GM10266 (cell line): Measurements from ENCODE around the gene BMP10.
"Not testable (repeated sequence)": the region's sequence is repeated elsewhere in the genome, so short reads cannot be mapped to it uniquely, and the experiment has no call there.

Source experiments
- DNase-seq: peaks from one replicate; pipeline ENCODE4 v3.0.0; 2012; ENCODE audit errors: extremely low spot score
- TF ChIP-seq, protein P1 (sequence below): IDR thresholded peaks from 2 replicates; pipeline ENCODE4 v1.5.1; 2012; ENCODE audit warnings: mild to moderate bottlenecking, low read depth; ENCODE audit not compliant: control insufficient read depth, insufficient read depth; ENCODE audit errors: missing control alignments

The BMP10 gene

DNA sequence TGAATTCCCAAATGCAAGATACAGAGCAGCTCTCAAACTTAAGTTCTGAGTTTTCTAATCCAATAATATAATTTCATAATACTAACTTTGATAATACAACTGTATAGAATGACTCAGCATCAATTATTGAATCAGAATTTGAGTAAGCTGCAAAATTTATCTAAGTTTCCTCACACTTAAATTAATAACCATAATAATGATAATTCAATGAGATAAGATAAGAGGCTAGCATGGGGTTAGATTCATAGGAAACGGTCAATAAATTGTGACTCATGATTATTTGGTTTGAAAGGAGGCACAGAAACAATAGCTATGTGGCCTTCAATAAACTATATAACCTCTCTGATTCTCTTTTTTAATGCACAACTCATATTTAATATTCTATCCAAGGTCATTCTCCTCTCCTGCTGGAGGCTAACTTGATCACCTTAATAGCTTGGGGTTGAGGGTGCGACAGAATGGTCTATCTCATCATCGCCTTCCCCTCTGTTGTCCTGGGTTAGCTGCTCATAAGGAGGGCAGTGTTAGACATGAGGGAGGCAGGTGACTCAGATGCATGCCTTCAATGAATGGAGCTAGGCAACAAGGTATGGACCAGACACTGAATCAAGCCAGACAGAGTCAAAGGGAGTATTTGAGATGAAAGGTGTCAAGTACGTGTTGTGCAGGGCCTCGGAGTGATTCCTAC, 36.2 kb upstream of the BMP10 start:
- DNase-seq: no peak
- TF ChIP-seq, protein P1, sequence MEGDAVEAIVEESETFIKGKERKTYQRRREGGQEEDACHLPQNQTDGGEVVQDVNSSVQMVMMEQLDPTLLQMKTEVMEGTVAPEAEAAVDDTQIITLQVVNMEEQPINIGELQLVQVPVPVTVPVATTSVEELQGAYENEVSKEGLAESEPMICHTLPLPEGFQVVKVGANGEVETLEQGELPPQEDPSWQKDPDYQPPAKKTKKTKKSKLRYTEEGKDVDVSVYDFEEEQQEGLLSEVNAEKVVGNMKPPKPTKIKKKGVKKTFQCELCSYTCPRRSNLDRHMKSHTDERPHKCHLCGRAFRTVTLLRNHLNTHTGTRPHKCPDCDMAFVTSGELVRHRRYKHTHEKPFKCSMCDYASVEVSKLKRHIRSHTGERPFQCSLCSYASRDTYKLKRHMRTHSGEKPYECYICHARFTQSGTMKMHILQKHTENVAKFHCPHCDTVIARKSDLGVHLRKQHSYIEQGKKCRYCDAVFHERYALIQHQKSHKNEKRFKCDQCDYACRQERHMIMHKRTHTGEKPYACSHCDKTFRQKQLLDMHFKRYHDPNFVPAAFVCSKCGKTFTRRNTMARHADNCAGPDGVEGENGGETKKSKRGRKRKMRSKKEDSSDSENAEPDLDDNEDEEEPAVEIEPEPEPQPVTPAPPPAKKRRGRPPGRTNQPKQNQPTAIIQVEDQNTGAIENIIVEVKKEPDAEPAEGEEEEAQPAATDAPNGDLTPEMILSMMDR: no peak

DNA sequence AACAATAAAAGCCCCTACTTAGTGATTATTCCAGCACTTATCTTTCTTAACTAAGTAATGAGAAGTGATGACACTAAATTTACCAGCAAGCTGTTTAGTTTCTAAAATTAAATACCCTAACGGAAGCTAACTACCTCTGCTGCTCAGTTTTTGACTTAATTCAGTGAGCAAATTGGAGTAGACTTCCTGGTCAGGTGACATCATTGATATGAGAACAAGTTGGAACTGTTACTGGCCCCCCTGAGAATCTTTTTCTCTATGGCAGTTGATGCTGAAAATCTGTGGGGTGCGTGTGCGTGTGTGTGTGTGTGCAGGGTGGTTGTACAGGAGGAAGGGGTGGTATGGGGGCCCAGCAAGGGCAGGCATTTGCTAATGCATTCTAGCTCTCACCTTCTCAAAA, 35.5 kb upstream of the BMP10 start:
- TF ChIP-seq, protein P1: no peak
- no peak for DNase-seq

DNA sequence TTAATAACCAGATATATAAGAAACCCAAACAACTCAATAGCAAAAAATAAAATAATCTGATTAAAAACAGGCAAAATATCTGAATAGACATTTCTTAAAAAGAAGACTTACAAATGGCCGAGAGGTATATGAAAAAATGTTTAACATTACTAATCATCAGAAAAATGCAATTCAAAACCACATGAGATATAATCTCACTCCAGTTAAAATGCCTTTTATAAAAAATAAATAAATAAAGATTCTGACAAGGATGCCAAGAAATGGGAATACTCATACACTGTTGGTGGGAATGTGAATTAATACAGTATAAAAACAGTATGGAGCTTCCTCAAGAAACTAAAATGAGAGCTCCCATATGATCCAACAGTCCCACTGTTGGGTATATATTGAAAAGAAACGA, 33.9 kb upstream of the BMP10 start:
- TF ChIP-seq, protein P1: no peak
- no peak for DNase-seq

DNA sequence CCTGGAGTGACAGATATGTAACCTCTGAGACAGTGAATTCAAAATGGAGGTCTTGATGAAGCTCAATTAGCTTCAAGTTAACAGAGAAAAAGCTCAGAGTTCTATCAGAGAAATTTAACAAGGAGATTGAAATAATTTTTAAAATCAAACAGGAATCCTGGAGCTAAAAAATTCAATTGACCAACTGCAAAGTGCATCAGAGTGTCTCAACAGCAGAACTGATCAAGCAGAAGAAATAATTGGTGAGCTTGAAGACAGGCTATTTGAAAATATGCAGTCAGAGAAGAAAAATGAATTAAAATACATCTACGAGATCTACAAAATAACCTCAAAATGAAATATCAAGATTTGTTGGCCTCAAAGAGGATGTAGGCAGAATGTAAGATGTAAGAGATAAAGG, 30.4 kb upstream of the BMP10 start:
- TF ChIP-seq, protein P1: no peak
- no peak for DNase-seq

DNA sequence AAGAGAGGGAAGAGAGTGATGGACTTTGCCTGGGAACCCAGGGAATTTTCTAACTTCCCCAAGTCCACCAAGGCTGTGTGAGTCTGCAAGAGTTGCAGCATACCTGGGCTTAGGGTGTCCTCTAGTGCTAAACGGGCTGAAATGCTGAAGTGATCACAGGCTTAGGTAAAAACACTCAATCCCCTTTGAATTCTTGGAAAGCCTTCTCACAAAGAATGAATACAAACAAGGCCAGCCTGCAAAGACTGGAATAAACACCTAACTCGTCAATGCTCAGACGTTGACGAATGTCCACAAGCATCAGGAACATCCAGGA, 30.0 kb upstream of the BMP10 start:
- DNase-seq: no peak
- TF ChIP-seq, protein P1: peak; percentile 2

DNA sequence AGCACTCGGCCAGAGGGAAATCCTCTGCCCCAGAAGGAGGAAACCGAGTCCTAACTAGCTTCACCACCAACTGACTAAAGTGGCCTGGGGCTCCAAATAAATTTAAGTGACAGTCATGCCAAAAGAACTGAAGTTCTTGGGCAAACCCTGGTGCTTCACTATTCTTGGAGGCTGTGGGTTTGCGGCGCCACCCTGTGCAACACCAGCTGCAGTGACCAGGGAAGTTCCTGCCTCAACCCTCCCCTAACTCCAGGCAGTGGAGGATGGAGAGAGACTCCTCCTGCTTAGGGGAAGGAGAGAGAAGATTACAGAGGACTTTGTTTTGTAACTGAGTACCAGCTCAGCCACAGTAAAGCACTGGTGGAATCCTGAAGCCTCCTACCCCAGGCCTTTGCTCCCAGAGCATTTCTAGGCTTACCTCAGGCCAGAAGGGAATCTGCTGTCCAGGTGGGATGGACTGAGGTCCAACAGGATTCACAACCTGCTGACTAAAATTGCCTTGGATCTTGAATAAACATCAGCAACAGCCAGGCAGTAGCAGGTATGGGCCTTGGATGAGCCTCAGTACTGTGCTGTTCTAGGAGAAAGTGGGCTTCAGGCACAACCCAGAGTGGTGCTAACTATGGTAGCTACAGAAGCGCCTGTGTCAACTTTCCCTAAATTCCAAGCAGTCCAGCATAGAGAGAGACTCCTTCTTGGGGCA, 29.4 kb upstream of the BMP10 start:
- no peak for DNase-seq
- TF ChIP-seq, protein P1: no peak

DNA sequence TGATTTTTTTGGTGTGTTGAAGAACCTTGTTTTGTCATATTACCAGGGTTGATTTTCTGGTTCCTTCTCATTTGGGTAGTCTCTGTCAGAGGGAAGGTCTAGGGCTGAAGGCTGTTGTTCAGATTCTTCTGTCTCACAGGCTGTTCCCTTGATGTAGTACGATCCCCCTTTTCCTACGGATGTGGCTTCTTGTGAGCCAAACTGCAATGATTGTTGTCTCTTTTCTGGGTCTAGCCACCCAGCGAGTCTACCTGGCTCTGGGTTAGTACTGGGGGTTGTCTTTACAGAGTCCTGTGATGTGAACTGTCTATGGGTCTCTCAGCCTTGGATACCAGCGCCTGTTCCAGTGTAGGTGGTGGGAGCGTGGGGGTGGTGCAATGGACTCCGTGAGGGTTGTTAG, 24.8 kb upstream of the BMP10 start:
- DNase-seq: not testable (repeated sequence)

DNA sequence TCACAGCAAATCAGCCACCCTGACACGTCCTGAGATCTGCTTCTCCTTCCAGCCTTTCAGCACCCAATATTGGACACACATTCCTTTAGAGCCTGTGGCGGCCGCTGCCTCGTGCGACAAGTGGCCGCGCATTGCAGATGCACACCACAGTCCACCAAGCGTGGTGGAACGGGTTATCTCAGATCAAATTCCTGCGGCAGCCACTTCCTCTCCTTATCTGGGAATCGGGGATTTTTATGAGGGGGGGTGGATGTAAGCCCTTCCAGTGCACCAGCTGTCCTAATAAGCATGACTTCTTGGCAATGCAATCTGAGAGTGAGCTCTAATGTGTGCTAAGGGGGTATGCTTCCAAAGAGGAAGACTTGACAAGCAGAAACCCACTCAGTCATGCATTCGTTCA, 18.3 kb upstream of the BMP10 start:
- DNase-seq: no peak

More for the DNA sequence above, 18.3 kb upstream of the BMP10 start:
- TF ChIP-seq, protein P1: no peak
